Stimulated activated naive CD8-positive, alpha-beta T cell treated with anti-CD3 and anti-CD28 coated beads, Interleukin-15, Interleukin-2, amounts not matched to agents 100 U/mL and 50 U/mL, for 24 hours (primary cell): Measurements from ENCODE around the gene NGF.
"Not testable (repeated sequence)": the region's sequence is repeated elsewhere in the genome, so short reads cannot be mapped to it uniquely, and the experiment has no call there.

Source experiments
- ATAC-seq: fragments of 150-1000 bp; cut with Tn5 transposase; one replicate; pipeline ENCODE4 v1.10.0; 2021
- DNase-seq: peaks from one replicate; pipeline ENCODE4 v3.0.0; 2021

NGF gene

GRCh38 chr1:115337633-115338456 is at the start of gene NGF:
Gene NGF (minus strand): TSS chr1:115338249. CDS start chr1:115286795, 51,454 bp downstream.
- ATAC-seq = peak; percentile 16
- no peak for DNase-seq

DNA sequence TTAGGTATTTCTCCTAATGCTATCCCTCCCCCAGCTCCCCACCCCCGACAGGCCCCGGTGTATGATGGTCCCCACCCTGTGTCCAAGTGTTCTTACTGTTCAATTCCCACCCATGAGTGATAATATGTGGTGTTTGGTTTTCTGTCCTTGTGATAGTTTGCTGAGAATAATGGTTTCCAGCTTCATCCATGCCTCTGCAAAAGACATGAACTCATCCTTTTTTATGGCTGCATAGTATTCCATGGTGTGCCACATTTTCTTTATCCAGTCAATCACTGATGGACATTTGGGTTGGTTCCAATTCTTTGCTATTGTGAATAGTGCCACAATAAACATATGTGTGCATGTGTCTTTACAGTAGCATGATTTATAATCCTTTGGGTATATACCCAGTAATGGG is 45.4 kb upstream of the NGF start:
- DNase-seq, ATAC-seq: not testable (repeated sequence)

- no peak for ATAC-seq
- DNase-seq = no peak
These were observed 41.9 kb upstream of the NGF start for GRCh38 chr1:115379943-115380342.

DNA sequence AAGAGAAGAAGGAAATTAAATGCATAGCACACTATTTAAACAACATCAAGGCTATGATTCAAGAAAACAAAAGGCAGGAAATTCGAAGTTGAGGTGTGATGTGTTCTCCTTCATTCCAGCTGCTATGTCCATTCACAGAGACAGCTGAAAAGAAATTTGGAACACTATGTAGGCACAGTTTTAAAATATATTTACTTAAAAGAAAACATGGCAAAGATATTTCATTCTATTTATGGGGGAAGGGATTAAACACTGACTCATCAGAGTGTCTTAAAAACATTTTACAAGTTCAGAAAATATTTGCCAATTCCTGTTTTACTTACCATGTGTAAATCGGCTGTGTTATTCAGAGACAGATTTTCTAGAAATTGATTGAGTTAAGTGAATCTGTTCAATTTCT is 39.4 kb upstream of the NGF start:
- DNase-seq (no peak), ATAC-seq (no peak)

DNA sequence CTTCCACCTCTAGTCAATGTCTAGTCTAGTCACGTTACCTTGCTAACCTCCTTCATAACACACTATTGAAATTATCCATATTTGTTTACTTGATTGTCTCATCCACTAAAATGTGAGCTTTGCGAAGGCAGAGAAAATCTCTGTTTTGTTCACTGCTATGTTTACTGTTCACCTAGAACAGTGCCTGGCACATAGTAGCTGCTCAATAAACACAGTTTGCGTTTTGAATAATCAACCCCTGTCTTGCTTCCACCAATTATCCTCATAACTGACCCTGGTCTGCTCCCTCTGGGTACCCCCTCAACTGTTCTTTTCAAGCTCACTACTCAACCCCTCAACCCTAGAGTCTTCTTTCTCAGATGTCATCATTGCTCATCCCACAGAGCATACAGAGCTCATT is 36.5 kb upstream of the NGF start:
- DNase-seq = no peak
- ATAC-seq = no peak

DNA sequence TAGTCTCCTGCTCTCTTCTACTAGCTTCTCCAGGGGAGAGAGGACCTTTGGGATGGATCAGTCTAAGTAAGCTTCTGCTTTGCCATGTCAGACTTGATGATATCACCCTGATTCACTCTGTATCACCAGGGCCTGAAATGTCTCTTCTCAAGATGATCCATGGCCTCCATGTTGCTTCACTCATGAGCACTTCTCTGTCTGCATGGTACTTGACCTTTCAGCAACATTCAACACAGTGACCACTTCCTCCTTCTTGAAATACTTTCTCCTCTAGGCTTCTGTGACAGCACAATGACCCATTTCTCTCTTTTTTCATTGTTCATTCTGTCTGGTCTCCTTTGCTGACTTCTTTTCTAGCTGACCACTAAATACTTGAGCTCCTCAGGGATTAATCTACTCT is 35.3 kb upstream of the NGF start:
- peak; percentile 43 for ATAC-seq
- DNase-seq = no peak

DNA sequence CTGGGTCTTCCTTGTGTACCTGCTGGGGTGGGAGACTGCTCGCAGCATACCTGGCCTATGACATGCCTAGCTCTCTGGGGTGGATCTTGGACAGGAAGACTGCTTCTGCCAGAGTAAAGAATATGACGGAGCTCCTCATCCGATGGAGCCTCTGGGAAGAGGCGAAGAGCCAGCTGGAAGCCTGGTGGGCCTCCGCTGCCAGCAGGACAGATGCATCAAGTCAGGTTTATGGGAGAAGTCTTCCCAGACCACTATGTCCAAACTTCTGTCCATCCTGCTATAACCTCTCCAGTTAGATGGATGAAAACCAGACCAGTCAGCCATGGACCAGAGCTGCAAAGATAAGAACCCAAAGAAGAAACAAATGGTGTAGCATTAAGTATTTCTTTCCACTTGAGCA is 27.7 kb upstream of the NGF start:
- ATAC-seq (no peak), DNase-seq (no peak)

GRCh38 chr1:115364780-115365155 is 26.7 kb upstream of the NGF start:
- DNase-seq (no peak), ATAC-seq (no peak)

GRCh38 chr1:115364046-115364779 is 26.2 kb upstream of the NGF start:
- DNase-seq (no peak), ATAC-seq (no peak)

GRCh38 chr1:115363171-115363570 is 25.1 kb upstream of the NGF start:
- DNase-seq (no peak), ATAC-seq (no peak)

DNA sequence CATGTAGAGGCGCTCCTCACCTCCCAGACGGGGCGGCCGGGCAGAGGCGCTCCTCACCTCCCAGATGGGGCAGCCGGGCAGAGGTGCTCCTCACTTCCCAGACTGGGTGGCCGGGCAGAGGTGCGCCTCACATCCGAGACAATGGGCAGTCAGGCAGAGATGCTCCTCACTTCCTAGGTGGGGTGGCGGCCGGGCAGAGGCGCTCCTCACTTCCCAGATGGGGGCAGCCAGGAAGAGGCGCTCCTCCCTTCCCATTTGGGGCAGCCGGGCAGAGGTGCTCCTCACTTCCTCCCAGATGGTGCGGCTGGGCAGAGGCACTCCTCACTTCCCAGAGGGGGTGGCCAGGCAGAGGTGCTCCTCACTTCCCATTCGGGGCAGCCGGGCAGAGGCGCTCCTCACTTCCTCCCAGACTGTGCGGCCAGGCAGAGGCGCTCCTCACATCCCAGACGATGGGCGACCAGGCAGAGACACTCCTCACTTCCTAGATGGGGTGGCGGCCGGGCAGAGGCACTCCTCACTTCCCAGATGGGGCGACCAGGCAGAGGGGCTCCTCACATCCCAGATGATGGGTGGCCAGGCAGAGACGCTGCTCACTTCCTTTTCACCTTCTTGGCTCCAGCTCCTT is 22.6 kb upstream of the NGF start:
- not testable (repeated sequence) for DNase-seq, ATAC-seq

- ATAC-seq, DNase-seq: not testable (repeated sequence)
These were observed 21.9 kb upstream of the NGF start for GRCh38 chr1:115359787-115360452.

GRCh38 chr1:115356356-115356755 is 18.3 kb upstream of the NGF start:
- no peak for ATAC-seq
- DNase-seq = no peak

GRCh38 chr1:115355069-115355468 is 17.0 kb upstream of the NGF start:
- ATAC-seq (no peak), DNase-seq (no peak)

GRCh38 chr1:115351143-115351542 is 13.1 kb upstream of the NGF start:
- no peak for ATAC-seq
- no peak for DNase-seq

DNA sequence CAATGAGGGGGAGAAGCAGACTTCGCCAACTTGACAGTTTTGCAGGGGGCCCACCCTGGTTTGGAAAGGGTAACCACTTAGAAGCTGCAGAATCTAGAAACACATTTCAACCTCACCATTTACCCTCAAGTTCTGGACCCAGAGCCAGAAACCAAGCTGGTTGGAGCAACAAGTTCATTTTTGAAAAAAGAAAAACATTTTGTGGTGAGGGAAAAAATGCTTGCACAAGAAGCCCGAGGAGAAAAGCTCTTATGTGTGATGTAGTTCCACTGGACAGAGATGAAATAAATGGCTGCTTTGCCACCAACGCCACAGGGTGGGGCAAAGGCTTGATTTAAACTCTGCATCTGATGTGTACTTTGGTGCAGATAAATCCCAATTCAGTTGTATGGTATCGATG is 10.6 kb upstream of the NGF start:
- DNase-seq = no peak

GRCh38 chr1:115347282-115347681 is 9.2 kb upstream of the NGF start:
- ATAC-seq (no peak), DNase-seq (no peak)

More for the DNA sequence above, 10.6 kb upstream of the NGF start:
- ATAC-seq = no peak

DNA sequence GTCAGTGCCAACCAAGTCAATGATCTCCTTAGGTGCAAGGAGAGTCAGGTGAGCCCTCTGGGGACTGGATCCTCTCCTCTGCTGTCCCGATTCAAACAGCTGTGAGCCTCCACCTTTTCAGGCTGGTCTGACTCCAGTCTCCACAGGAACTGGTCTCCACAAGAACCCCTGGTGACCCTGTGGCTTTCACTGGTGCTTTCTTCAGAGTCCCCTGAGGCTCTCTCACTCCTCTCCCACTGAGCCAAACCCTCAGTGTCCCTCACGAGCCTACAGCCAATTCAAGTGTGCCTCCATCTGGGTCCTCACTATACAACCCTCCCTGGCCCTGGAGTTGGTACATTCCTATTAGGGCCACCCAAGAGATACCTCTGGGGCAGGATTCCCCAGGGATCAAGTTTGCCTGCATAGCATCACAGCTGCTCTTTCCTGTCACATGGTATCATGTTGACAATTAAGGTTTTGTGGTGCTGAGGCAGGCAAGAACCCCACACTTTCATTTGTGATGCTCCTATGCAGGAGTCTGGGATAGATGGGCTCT is 5.2 kb upstream of the NGF start:
- no peak for ATAC-seq
- no peak for DNase-seq

DNA sequence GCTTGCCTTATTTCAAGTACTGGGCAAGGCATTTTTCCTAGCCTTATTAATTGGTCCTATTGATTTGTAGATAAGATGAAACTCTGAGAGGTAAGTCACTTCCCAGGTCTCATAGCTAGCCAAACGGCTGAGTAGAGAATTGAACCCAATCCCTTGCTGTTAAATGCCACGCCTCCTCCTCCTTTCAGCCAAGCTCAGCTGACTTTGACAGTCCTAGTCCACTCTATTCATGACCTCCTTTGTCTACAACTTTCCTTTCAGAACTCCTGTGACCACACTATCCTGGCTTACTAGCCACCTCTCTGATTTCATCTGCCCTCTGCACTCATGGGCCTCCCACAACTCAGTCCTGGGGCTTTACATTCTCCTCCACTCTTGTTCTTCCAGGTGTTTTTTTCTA is 3.9 kb upstream of the NGF start:
- no peak for ATAC-seq
- DNase-seq = no peak

DNA sequence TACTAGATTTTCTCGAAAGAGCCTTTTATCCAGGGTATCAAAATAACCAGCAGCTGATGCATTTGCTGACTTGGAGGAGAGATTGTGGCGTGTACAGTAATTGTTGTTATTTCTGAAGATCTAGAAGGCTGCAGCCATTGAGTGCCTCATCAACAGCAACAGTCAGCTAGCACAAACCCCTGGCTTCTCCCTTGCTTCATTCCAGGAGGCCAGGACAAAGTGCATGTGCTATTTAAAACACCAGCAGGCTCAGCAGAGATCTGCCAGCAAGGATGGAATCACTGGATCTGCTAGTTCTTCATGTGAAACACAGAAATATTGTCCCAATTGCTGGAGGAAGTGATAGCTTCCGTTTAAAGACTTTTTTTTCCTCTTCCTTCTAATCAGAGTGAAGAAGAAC is 2.8 kb upstream of the NGF start:
- DNase-seq (no peak), ATAC-seq (no peak)

DNA sequence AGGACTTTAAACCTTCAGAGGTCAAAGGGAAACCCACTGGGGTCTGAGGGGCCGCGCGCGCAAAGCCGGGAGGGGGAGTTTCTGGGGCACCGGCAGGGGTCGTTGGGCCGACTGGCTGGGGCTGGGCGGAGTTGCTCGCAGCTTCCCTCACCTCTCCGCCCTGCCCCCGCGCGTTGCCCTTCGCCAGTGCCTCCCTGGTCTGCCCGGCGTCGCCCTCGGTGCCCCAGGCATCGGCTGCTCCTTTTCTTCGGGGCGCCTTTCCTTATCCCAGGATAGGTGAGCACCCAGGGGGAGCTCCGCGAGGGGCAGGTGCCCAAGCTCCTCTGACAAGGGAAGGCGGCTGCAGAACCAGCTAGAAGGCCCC is 390 bp upstream of the NGF start:
- no peak for DNase-seq
- no peak for ATAC-seq

GRCh38 chr1:115337276-115337632 is 795 bp downstream of the NGF start:
- DNase-seq = no peak
- no peak for ATAC-seq

GRCh38 chr1:115336741-115337140 is 1.3 kb downstream of the NGF start:
- DNase-seq (no peak), ATAC-seq (no peak)
